Transverse colon (tissue), 4 donors: ENCODE measurements around the gene MRPL28. TPM values are rescaled to one million over a fixed set of nuclear protein-coding genes. Genes with fewer than 3 reads are reported as not detected.
"Not testable (repeated sequence)": the region's sequence is repeated elsewhere in the genome, so short reads cannot be mapped to it uniquely, and the experiment has no call there.

Experiments used
- DNase-seq: peaks from one replicate; pipeline ENCODE4 v3.0.0-alpha.2; 2019
- H3K27ac ChIP-seq, 4 donors: fragments of 200-600 bp; sonication (generic); 2 replicates each; pipeline ENCODE4 v1.5.1; 2016 to 2018; ENCODE audit warnings: inconsistent platforms in 4 of 4
- H3K27me3 ChIP-seq: fragments of 200-600 bp; sonication (generic); 2 replicates; pipeline ENCODE4 v1.5.1; 2017; ENCODE audit warnings: inconsistent platforms
- H3K36me3 ChIP-seq, 4 donors: fragments of 200-600 bp; sonication (generic); 2 replicates each; pipeline ENCODE4 v1.5.1; 2017 to 2019; ENCODE audit warnings: inconsistent platforms in 4 of 4
- H3K4me1 ChIP-seq, 4 donors: fragments of 200-600 bp; sonication (generic); 2 replicates each; pipeline ENCODE4 v1.5.1; 2017 to 2020; ENCODE audit warnings: inconsistent platforms in 4 of 4
- H3K4me3 ChIP-seq, 4 donors: fragments of 200-600 bp; sonication (generic); 1 replicate in 1 of 4; 2 replicates in 3 of 4; pipeline versions ENCODE4 v1.5.1 to v1.6.1; 2017 to 2019; ENCODE audit warnings: inconsistent platforms in 4 of 4
- H3K9me3 ChIP-seq, 2 donors: fragments of 200-600 bp; sonication (generic); 2 replicates each; pipeline ENCODE4 v1.5.1; 2017 to 2019; ENCODE audit warnings: inconsistent platforms in 2 of 2
- CTCF ChIP-seq, 5 experiments: fragments of 200-600 bp in 3 of 5; fragments of 450-650 bp in 2 of 5; sonication (generic) in 3 of 5; IDR thresholded peaks; 1 replicate in 2 of 5; 2 replicates in 3 of 5; pipeline ENCODE4 v1.5.1; 2016 to 2017; ENCODE audit warnings: antibody characterized with exemption in 5 of 5, inconsistent platforms in 3 of 5, mild to moderate bottlenecking in 2 of 5, moderate library complexity in 1 of 5
- EP300 ChIP-seq: sonication (generic); formaldehyde crosslinking; IDR thresholded peaks from one replicate; pipeline ENCODE4 v1.6.1; 2017; ENCODE audit warnings: antibody characterized with exemption, low read depth
- POLR2A ChIP-seq: fragments of 450-650 bp; IDR thresholded peaks from one replicate; pipeline ENCODE4 v1.6.1; 2016; ENCODE audit warnings: antibody characterized with exemption, mild to moderate bottlenecking, moderate library complexity
- POLR2AphosphoS5 ChIP-seq, 3 donors: sonication (generic); formaldehyde crosslinking; IDR thresholded peaks; one replicate each; pipeline ENCODE4 v1.6.1; 2016; ENCODE audit warnings: antibody characterized with exemption in 3 of 3
- WGBS, 2 donors: methylation state at CpG; one replicate each; pipeline ENCODE4 v1.1.5; 2018; ENCODE audit warnings: low coverage in 1 of 2; 5-methylcytosine and 5-hydroxymethylcytosine counted together
- in situ Hi-C, 4 donors: fragments of 200-750 bp; cut with MboI; loops; one replicate each; pipeline versions ENCODE4 v1.15.0 to v1.15.1; 2017; ENCODE audit warnings: low sequenced_read_pairs in 3 of 4, low pct_ligation_motif_present in 1 of 4, low pct_unique_long_range_greater_than_20kb in 1 of 4
- intact Hi-C: fragments of 100-400 bp; cut with DNase I; formaldehyde crosslinking; loops from one replicate; pipeline ENCODE4 v1.15.1; 2023; ENCODE audit warnings: low total_unique reads
- total RNA-seq, 4 donors: library from RNA; depleted of rRNA; stranded (reverse); fragments of >200 nt; gene quantifications; one replicate each; pipeline ENCODE4 v1.1.0, GENCODE V29; 2016

The MRPL28 gene
- total RNA-seq, 4 donors from 2014 or later: 24.7 to 81.2 (median 53.0) TPM

- no peak overlapping the region for H3K27ac ChIP-seq
- 56 to 60% methylated on average over 1 to 5 of the region's 5 CpGs for WGBS, 2 donors
- no peak for TF ChIP-seq EP300
- intact Hi-C loops (no loop called here), in situ Hi-C loops (no loop called here)
- peak; percentile 44 for DNase-seq
- H3K36me3 ChIP-seq: peaks cover 0 to 2% (median 0%) of the 10 kb centered on the region in 4 donors
- H3K9me3 ChIP-seq: no peaks in the 10 kb centered on the region
- no peak overlapping the region for H3K4me3 ChIP-seq
- H3K4me1 ChIP-seq: peaks cover 0 to 18% (median 11%) of the 10 kb centered on the region in 4 donors
- H3K27me3 ChIP-seq: no peaks in the 10 kb centered on the region
These were observed 30.7 kb downstream of the MRPL28 start for GRCh38 chr16:339680-340079.

GRCh38 chr16:337975-338575 lies 32.3 kb downstream of the MRPL28 start:
- H3K4me1 ChIP-seq: peaks cover 0 to 18% (median 11%) of the 10 kb centered on the region in 4 donors
- H3K36me3 ChIP-seq: no peaks in the 10 kb centered on the region
- no peak for DNase-seq
- H3K27me3 ChIP-seq: no peaks in the 10 kb centered on the region
- H3K4me3 ChIP-seq: no peak overlapping the region
- H3K27ac ChIP-seq: no peak overlapping the region
- no peak for TF ChIP-seq EP300
- TF ChIP-seq CTCF (IDR thresholded peaks at IDR 0.05): no peak
- TF ChIP-seq POLR2AphosphoS5 (IDR thresholded peaks at IDR 0.05): no peak
- TF ChIP-seq POLR2A: no peak
- intact Hi-C loops: no loop called here
- H3K9me3 ChIP-seq: no peaks in the 10 kb centered on the region
- in situ Hi-C loops: no loop called here
- 86% methylated on average over 1 to 21 of the region's 21 CpGs for WGBS, 2 donors

GRCh38 chr16:337437-337836 lies 32.9 kb downstream of the MRPL28 start:
- no peak for TF ChIP-seq POLR2A
- TF ChIP-seq CTCF (IDR thresholded peaks at IDR 0.05): no peak
- no peak for TF ChIP-seq POLR2AphosphoS5 (IDR thresholded peaks at IDR 0.05)
- TF ChIP-seq EP300: no peak
- 88% methylated on average over 10 of the region's 10 CpGs; no CpG with 5 or more reads in 1 of the 2 donors for WGBS, 2 donors
- Histone ChIP-seq H3K9me3 (no peaks in the 10 kb centered on the region), H3K4me1 (peaks cover 0 to 18% (median 11%) of the 10 kb centered on the region in 4 donors), H3K27ac (no peak overlapping the region), H3K27me3 (no peaks in the 10 kb centered on the region), H3K36me3 (no peaks in the 10 kb centered on the region), H3K4me3 (no peak overlapping the region)
- in situ Hi-C loops (no loop called here), intact Hi-C loops (no loop called here)
- no peak for DNase-seq

- H3K27me3 ChIP-seq: no peaks in the 10 kb centered on the region
- no peaks in the 10 kb centered on the region for H3K9me3 ChIP-seq
- no peak overlapping the region for H3K4me3 ChIP-seq
- H3K4me1 ChIP-seq: peaks cover 0 to 28% (median 17%) of the 10 kb centered on the region in 4 donors
- no peaks in the 10 kb centered on the region for H3K36me3 ChIP-seq
- no peak overlapping the region for H3K27ac ChIP-seq
- in situ Hi-C loops (no loop called here), intact Hi-C loops (no loop called here)
- no peak for DNase-seq
- TF ChIP-seq POLR2A (no peak), CTCF (IDR thresholded peaks at IDR 0.05) (no peak), POLR2AphosphoS5 (IDR thresholded peaks at IDR 0.05) (no peak), EP300 (no peak)
- WGBS, 2 donors: 83% methylated on average over 11 of the region's 11 CpGs; no CpG with 5 or more reads in 1 of the 2 donors
These were observed 34.1 kb downstream of the MRPL28 start for GRCh38 chr16:336269-336668.

GRCh38 chr16:334861-335632 lies 35.3 kb downstream of the MRPL28 start:
- H3K27ac ChIP-seq, H3K4me3 ChIP-seq, in situ Hi-C loops, DNase-seq, intact Hi-C loops, H3K9me3 ChIP-seq, H3K27me3 ChIP-seq, H3K36me3 ChIP-seq: not testable (repeated sequence)
- WGBS, 2 donors: 83 to 84% methylated on average over 4 to 11 of the region's 11 CpGs
- peaks cover 9 to 36% (median 25%) of the 10 kb centered on the region in 4 donors for H3K4me1 ChIP-seq

- 78 to 87% methylated on average over 3 to 5 of the region's 5 CpGs for WGBS, 2 donors
- intact Hi-C loops, H3K4me3 ChIP-seq, DNase-seq, H3K27me3 ChIP-seq, H3K27ac ChIP-seq, H3K36me3 ChIP-seq, H3K9me3 ChIP-seq, in situ Hi-C loops: not testable (repeated sequence)
- H3K4me1 ChIP-seq: peaks cover 9 to 34% (median 19%) of the 10 kb centered on the region in 4 donors
These were observed 36.0 kb downstream of the MRPL28 start for GRCh38 chr16:334164-334832.
